SIG-M5 treated with dmso at 0.1 percent for 504 hours (cell line): Measurements from ENCODE around the gene DCAF8L1.
"Not testable (repeated sequence)": the region's sequence is repeated elsewhere in the genome, so short reads cannot be mapped to it uniquely, and the experiment has no call there.

Experiments
- DNase-seq: peaks from one replicate; lab custom pipeline; 2025; ENCODE audit not compliant: unreplicated experiment; lab: John Stamatoyannopoulos, UW

DCAF8L1 gene

DNA sequence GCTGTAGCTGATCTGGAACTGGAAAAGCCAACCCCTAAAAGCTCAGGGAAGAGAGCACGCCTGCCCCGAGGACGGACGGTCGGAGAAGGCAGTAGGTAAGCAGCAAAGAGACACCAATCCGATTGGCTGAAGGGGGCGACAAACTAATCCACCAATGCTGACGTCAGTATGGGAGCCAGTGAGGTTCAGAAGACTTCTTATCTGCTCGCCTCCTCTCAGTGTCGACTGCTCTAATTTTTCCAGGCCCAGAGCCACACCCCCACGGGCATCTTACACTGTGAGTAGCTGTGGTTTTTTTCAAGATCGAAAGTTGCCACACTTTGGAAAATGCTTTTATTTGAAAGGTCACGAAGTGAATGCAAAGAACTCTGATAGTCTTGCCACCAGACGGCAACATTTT is at the start of gene DCAF8L1:
Gene DCAF8L1 (minus strand): TSS at position 101 of the 400 bp plus-strand sequence. CDS start 115 bp downstream, outside the sequence.
- DNase-seq: no peak

DNA sequence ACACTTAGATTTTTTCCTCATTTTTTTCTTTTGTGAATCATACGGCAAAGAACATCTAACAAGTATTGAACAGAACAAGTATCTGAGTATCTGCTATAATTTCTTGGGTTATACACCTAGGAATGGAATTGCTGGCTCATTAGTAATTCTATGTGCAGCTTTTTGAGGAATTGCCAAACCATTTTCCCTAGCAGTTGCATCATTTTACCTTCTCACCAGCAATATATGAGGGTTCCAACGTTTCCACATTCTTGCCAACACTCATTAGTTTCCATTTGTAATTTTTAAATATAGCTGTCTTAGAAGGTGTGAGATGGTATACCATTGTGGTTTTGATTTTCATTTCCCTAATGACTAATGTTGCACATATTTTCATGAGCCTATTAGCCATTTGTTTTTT is 41.1 kb upstream of the DCAF8L1 start:
- DNase-seq: no peak

DNA sequence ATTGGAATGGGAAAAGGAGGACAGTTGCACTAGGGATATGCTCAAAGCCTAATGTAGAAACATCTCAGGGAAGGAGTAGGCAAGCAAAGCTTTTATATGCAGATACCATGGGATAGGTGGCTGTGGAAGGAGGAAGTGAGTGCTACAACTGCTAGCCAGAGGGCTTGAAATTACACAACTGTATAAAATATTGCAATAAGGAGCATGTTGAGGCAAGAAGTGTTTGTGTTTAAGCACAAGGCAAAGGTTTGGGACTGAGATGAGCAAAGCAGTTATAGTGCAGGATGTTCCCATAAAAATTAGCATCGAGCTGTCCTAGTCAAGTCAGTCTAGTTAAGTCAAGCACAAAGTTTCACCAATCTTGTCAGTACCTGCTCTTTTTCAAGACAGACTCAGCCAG is 35.6 kb upstream of the DCAF8L1 start:
- peak; percentile 1 for DNase-seq

DNA sequence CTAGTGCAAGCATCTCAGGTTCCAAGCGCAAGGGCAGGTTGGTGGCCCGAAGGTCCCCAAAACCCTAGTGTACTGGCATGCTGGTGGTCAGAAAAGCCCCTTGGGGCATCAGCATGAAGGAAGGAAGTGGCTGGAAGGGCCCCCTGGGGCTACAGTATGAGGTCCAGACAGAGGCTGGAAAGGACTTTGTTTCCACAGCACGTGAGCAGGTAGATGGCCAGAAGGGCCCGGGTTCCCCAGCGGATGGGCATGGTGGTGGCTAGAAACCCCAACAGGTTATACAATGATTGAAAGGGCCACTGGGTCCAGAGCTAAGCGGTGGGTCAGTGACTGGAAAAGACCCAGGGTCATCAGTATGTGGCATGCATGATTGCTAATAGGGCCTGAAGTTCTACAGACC is 34.7 kb upstream of the DCAF8L1 start:
- DNase-seq: no peak

DNA sequence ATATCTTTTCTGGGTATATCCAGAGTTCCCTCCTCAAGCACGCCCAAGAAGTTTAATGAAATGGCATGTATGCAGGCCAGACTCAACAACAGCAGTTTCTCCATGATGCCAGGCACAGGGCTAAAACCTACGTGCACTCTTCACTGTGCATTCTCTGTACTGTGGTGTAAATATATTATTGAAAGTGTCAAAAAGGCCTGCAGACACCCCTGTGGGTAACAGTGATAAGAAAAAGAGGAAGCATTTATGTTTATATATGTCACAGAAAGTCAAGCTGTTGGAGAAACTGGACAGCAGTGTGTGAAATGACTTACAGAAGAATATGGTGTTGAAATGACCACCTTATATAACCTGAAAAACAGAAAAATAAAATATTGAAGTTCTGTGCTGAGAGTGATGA is 29.6 kb upstream of the DCAF8L1 start:
- no peak for DNase-seq

DNA sequence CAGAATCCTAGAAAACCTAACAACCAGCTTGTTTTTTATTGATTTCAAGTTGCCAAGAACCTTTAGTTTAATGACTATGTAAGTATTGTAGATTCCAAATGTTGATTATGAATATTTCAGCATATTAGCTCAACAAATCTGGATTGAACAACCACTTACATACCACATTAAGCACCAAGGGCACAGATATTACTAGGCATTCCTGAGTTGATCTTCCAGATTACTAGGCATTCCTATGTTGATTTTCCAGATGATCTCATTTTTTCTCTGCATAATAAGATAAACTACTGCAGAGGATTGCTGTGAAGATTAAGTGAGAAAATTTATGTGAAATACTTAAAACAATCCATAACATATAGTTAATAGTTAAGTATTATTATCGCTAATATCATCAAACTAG is 17.4 kb upstream of the DCAF8L1 start:
- no peak for DNase-seq

DNA sequence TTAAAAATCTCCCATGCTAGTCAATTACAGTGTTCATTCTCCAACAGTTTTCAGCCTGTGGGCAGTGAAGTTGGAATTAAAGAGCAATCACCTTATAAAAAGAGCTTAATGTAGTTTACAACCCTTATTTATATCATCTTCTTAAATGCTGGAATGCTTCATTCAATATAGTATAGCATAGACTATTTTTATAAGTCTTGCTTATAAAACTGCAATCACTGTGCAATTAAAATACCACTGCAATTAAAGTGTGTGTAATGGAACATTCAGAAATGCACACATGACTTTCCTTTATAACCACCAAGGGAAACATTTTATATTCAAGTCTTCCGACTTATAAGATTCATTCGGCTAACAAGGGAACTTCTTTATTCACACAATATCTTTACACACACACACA is 16.4 kb upstream of the DCAF8L1 start:
- no peak for DNase-seq

DNA sequence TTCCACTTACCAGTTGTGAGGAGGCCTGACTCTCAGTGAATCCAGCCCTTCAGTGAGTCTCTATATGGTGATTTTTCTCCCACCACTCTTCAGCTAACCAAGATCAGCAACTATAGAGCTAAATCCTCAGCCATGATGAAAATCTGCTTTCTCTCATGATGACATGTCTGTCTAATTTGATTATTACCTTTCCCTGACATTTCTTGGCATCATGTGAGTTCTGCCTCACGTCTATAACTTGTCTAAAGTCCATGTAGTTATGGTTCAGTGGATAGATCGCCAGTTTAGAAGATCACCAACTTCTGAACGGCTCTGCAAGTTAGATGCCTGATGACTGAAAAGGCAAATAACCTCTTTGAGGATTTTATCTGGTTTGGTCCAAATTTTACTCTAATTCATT is 14.9 kb upstream of the DCAF8L1 start:
- no peak for DNase-seq

DNA sequence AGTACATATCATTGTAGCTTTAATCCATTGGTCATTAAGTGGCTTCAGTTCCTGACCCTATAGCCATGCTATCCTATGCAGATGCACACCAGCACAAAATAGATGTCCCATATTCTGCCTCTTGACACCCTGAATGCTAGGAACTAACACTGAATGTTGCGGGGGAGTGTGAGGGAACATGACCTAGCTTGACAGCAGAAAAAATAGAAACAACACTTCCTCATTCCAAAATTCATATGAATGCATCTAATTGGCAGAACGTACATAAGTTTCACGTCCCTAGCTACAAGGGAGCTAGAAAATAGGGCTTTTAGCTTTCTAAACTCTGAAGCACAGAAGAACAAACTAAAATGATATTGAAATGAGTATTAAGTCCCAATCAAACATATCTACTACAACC is 14.4 kb upstream of the DCAF8L1 start:
- DNase-seq: no peak

DNA sequence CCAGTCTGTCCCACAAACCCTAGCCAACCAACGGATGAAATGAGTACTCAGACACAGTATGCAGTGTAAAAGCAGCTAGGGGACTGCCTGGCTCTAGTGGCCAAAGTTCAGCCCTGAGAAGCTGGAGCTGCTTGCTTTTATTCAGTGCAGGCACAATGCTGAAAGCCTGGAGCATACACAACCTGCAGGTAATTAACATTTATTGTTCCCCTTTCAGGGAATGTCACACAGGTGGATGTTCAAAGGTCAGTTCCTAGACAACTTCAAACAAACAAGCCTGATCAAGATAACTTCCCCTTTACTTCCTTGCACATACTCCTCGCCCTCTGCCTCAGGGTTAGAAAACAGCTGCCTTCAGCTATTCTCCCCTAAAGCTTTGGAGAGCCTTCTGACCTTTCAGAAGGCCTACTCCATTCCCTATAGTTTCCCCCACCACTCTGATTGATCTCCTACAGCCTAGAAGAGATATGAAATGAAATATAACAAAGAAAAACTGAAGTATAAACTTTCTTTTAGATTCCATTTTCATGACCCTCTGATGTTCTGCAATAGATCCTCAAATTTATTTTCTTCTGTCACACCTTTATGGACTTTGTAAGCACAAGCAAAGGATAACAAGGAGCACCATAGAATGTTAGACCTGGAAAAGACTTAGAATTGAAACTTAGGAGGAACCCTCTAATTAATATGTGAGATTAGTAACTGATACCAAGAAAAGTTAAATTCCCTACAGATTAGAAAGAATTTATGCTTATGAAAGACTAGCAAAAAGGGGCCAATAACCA is 6.8 kb upstream of the DCAF8L1 start:
- no peak for DNase-seq

DNA sequence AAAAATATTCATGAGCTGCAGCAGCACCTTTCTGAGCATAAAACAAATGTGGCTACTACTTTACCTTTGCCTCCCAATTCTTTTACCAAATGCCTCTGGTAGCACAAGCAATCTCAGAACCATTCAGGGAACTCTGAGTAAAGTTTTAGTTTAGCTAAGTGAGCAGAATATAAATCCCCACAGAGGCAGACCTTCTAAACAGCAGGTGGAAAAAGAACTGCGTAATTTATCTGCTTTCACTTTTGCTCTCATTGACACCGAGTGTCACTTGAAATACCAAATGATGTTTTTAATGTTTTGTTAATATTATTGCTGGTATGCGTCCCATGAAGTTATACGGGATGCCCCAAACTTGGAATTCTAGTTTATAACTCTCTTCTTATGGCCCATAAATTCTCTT is 4.3 kb downstream of the DCAF8L1 start:
- not testable (repeated sequence) for DNase-seq

DNA sequence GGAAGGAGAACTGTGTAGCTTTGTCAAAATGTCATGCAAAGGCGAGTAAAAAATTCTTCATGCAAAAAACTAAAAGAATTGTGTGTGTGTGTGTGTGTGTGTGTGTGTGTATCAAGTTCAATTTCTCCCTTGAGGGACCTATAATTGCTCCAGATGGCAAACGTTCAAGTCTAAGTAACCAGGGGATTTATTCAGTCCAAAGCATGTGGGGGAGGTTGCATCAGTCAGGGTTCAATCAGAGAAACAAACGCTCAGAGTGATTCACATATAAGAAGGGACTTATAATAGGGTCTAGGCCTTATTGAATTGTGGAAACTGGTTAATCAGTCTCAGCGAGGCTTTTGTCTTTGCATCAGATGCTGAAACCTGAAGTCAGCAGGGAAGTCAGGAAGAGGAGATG is 5.0 kb downstream of the DCAF8L1 start:
- no peak for DNase-seq

DNA sequence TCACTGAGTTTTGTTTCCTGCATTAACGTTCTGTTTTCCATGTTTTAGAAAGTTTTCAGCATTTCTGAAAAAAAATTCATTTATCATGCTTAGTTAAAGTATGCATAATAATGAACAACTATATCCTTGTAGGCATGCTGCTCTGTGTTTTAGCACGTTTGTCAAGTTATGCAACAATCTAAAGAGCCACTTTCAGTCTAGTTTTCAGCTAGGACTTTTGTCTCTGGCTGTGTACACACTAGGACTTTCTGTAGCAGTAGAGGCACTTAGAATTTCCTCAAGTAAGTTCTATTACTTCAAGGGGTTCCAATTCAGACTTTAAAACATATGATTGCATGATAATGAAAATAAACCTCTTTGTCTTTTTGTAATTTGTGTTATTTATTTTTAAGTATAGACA is 12.4 kb downstream of the DCAF8L1 start:
- no peak for DNase-seq

DNA sequence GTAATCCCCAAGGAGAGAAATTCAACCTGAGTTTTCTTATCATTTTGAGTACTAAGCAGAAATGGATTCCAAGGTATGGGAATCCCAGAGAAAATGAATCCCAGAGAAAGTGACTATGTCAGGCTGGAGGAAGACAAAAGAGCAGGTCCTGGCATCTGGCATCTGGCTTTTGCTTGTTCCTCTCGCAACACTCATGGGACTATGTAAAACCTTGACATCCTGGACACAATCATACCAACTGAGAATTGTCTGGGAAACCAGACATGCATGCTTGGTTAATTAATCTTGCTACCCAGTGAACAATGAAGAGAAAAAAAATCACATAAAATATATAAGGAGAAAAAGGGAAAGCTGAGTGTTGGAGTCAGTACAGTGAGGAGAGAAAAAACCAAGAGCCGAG is 12.9 kb downstream of the DCAF8L1 start:
- no peak for DNase-seq

DNA sequence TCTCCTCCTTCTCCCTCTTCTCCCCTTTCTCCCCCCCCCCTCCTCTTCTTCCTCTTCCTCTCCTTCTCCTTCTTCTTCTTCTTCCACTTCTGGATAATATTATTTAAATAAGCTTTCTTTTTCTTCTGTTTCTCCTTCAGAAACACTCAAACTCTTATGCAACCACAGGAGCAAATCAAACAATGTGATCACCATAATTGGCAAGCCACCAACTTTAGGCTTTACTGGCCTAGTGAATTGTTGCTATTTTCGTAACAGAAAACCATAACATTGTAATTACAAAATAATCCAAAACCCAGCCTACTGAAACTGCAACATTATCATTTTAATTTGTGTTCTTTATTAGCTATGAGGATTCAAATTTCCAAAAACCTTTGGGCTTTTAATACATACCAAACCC is 14.3 kb downstream of the DCAF8L1 start:
- DNase-seq: no peak

DNA sequence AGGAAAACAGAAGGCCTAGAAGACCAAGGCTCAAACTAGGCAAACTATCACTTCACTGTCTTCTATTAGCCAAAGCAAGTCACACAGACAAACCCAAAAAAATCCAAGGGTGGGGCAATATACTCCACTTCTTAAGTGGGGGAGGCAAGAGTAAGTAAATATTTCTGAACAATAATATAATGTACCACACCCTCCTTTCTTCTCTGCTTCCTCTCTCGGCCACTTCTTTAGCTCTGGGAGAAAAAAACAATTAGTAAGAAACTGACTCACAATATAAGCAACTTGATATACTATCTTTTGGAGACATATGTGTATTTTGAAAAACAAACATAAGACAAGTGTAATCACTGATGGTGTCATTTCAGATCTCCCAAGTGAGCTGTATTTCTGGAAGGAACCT is 14.8 kb downstream of the DCAF8L1 start:
- DNase-seq: no peak

DNA sequence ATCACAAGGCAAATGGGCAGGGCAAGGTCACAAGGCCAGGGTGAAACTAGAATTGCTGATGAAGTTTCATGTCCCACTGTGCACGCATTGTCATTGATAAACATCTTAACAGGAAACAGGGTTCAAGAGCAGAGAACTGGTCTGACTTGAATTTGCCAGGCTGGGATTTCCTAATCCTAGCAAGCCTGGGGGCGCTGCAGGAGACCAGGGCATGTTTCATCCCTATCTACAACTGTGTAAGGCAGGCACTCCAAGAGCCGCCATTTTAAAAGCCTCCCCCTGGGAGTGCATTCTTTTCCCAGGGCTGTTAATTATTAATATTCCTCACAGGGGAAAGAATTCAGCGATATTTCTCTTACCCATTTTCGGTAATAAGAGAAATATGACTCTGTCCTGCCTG is 15.9 kb downstream of the DCAF8L1 start:
- not testable (repeated sequence) for DNase-seq

DNA sequence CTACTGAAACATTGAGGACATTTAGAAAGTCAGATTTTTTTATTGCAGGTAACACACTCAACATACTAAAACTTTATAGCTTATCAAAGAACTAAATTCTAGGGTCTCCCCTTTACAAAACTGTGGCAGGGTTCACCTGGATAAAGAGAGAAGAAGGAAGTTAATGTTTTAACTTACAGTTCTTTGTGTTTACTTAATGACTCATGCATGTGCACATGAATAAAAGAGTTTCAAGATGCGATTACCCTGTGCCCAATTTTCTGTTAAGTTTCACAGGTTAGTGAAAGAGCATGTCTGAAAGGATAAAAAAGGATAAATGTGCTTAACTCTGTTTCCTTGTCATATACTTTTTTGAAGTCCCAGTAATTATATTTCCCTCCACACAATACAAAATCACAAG is 16.8 kb downstream of the DCAF8L1 start:
- DNase-seq: no peak

DNA sequence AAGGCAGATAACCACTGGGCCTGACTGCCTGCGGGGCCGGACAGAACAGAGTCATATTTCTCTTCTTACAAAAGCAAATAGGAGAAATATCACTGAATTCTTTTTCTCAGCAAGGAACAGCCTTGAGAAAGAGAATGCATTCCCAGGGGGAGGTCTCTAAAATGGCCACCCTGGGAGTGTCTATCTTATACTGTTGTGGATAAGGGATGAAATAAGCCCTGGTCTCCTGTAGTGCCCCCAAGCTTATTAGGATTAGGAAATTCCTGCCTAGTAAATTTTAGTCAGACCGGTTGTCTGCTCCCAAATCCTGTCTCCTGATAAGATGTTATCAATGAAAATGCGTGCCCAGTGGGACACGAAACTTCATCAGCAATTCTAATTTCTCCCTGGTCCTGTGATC is 20.8 kb downstream of the DCAF8L1 start:
- not testable (repeated sequence) for DNase-seq

DNA sequence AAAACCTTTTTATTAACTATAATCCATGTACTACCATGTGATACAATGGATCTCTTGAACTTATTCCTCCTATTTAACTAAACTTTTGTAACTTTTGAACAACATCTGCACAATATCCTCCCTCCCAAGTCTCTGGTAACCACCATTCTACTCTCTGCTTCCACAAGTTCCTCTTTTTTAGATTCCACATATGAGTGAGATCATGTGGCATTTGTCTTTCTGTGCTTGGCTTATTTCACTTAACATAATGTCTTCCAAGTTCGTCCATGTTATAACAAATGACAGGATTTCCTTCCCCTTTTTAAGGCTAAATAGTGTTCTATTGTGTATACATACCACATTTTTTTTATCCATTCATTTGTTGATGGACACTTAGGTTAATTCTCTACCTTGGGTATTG is 28.1 kb downstream of the DCAF8L1 start:
- DNase-seq: no peak

DNA sequence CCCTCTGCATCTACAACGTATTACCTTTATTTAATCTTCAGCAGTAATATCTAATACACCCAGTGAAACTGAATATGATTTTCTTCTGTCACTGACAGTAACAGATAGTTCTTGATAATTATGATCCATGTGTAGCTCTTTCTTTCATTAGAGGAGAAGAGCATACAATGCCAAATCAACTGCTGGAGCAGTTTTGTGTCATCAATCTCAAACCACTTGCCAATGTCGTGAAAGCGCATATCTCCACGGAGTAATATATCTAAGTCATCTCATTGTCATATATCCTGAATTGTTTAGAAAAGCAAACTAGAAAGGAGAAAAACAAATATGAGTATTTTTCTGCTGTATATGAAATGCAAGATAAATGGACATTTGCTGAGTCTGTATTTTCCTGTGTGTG is 47.9 kb downstream of the DCAF8L1 start:
- DNase-seq: no peak
